Measurements from ENCODE around the gene WDFY4. TPM values are rescaled to one million over a fixed set of nuclear protein-coding genes. Genes with fewer than 3 reads are reported as not detected.

Gene WDFY4
- total RNA-seq, 4 donors from 2014 or later, result 0.61 to 3.8 (median 0.88) TPM

GRCh38 chr10:49008505-49009198 is 324.0 kb downstream of the WDFY4 start:
- no peaks in the 10 kb centered on the region for H3K9me3 ChIP-seq
- H3K27me3 ChIP-seq, result peaks cover 0 to 3% (median 0%) of the 10 kb centered on the region in 4 donors
- H3K4me1 ChIP-seq, result peaks cover 0 to 29% (median 8%) of the 10 kb centered on the region in 3 donors
- H3K27ac ChIP-seq, result no peak overlapping the region
- intact Hi-C loops (cut with DNase I), result no loop called here
- TF ChIP-seq POLR2A (IDR thresholded peaks at IDR 0.05) (no peak), CTCF (IDR thresholded peaks at IDR 0.05) (no peak)
- H3K36me3 ChIP-seq, result no peaks in the 10 kb centered on the region
- H3K4me3 ChIP-seq, result no peak overlapping the region
- DNase-seq, result no peak
- WGBS, 2 donors, result 73 to 80% methylated on average over 5 to 7 of the region's 13 CpGs

DNA sequence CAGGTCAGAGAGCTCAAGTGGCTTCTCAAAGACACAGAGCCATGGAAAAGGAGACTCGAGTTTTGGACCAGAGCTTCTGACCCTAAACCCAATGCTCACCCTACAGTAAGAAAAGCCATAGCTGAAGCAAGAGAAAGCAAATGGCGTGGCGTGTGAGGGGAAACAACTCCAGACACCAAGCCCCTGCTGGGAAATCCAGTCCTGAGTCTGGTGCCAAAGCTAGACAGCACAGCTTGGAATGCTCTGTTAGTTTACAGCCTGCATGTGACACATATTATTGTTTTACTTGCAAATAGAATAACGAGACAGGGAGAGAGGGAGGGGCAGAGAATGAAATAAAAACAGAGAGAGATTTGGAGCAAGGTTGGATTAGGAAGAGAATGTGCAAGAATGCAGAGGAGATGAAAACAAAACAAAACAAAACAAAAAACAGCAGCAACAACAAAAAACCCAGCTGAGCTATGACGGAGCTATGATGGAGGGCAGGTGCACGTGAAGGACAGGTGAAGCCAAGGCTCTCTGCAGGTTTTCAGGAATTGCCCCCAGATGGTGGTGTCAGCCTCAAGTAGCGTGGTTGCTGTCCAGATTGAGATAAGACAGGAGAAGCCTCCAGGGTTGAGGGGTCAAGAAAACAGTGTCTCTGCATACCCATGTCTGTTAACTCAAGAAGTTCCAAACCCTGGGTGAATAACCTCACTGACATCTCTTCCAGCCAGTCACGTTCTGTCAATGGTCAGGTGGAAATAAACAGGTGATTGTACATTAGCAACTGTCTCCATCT is 324.7 kb downstream of the WDFY4 start:
- peaks cover 0 to 35% (median 8%) of the 10 kb centered on the region in 3 donors for H3K4me1 ChIP-seq
- peaks cover 0 to 3% (median 0%) of the 10 kb centered on the region in 4 donors for H3K27me3 ChIP-seq
- H3K9me3 ChIP-seq, result no peaks in the 10 kb centered on the region
- WGBS, 2 donors, result 59 to 60% methylated on average over 5 to 8 of the region's 8 CpGs
- intact Hi-C loops (cut with DNase I), result no loop called here
- no peak overlapping the region for H3K4me3 ChIP-seq
- no peak overlapping the region for H3K27ac ChIP-seq
- no peaks in the 10 kb centered on the region for H3K36me3 ChIP-seq
- no peak for TF ChIP-seq POLR2A (IDR thresholded peaks at IDR 0.05)
- DNase-seq, result no peak

GRCh38 chr10:49010295-49010694 is 325.6 kb downstream of the WDFY4 start:
- peaks cover 0 to 39% (median 8%) of the 10 kb centered on the region in 3 donors for H3K4me1 ChIP-seq
- TF ChIP-seq POLR2A (IDR thresholded peaks at IDR 0.05) (no peak), CTCF (IDR thresholded peaks at IDR 0.05) (no peak)
- DNase-seq, result no peak
- H3K27me3 ChIP-seq, result peaks cover 0 to 3% (median 0%) of the 10 kb centered on the region in 4 donors
- intact Hi-C loops (cut with DNase I), result no loop called here
- H3K4me3 ChIP-seq, result no peak overlapping the region
- no peaks in the 10 kb centered on the region for H3K36me3 ChIP-seq
- WGBS, 2 donors, result 59% methylated on average over 3 to 4 of the region's 4 CpGs
- H3K27ac ChIP-seq, result no peak overlapping the region
- H3K9me3 ChIP-seq, result no peaks in the 10 kb centered on the region

DNA sequence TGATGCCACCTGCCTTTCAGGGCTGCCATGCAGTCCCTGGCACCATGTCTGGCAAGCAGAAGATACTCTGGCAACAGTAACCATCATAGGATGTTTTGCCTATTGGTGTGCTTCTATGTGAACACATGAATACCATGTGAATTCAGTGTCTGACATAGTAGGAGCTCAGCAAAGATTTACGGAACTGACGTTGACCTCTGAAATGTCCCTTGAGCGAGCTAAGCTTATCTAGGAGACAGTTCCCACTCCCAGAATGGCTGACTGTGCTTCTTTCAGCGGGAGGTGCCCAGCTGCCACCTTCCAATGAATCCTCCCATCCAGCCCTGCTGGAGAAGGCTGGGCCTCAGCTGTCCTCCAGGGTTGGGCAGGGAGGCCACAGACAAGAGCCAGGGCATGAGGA is 326.2 kb downstream of the WDFY4 start:
- intact Hi-C loops (cut with DNase I), result no loop called here
- H3K27ac ChIP-seq, result no peak overlapping the region
- no peak overlapping the region for H3K4me3 ChIP-seq
- TF ChIP-seq POLR2A (IDR thresholded peaks at IDR 0.05) (no peak), CTCF (IDR thresholded peaks at IDR 0.05) (no peak)
- H3K27me3 ChIP-seq, result peaks cover 0 to 3% (median 0%) of the 10 kb centered on the region in 4 donors
- no peaks in the 10 kb centered on the region for H3K36me3 ChIP-seq
- no peak for DNase-seq
- 28 to 50% methylated on average over 3 of the region's 4 CpGs for WGBS, 2 donors
- peaks cover 0 to 39% (median 8%) of the 10 kb centered on the region in 3 donors for H3K4me1 ChIP-seq
- H3K9me3 ChIP-seq, result no peaks in the 10 kb centered on the region

DNA sequence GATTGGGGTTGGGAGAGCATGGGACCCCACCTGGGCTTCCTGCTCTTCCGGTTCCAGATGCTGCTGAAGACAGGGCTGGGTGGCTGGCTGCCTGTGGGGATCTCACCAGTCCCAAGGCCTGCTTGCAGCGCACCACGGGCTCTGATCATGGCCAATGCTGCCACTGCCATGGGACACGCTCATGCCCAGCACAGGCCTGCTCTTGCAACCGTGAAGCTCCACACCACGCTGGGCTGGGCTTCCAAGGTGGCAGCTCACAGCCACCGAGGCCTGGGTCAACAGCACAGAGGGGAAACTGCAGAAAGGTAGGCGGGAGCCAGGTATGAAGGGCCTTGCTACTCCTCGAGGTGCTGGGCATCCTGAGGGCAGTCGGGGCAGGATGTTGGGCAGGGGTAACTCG is 327.1 kb downstream of the WDFY4 start:
- Histone ChIP-seq H3K36me3 (no peaks in the 10 kb centered on the region), H3K9me3 (no peaks in the 10 kb centered on the region), H3K27ac (no peak overlapping the region), H3K4me3 (no peak overlapping the region), H3K4me1 (peaks cover 0 to 39% (median 8%) of the 10 kb centered on the region in 3 donors), H3K27me3 (peaks cover 0 to 3% (median 0%) of the 10 kb centered on the region in 4 donors)
- intact Hi-C loops (cut with DNase I), result no loop called here
- TF ChIP-seq POLR2A (IDR thresholded peaks at IDR 0.05) (no peak), CTCF (IDR thresholded peaks at IDR 0.05) (no peak)
- DNase-seq, result no peak
- WGBS, 2 donors, result 90 to 97% methylated on average over 3 to 5 of the region's 11 CpGs
